ENCODE measurements around the gene SHLD1.
A peak's percentile ranks its signal among the peaks of the same experiment; 100 is the strongest.
"Not testable (repeated sequence)": the region's sequence is repeated elsewhere in the genome, so short reads cannot be mapped to it uniquely, and the experiment has no call there.

The SHLD1 gene

DNA sequence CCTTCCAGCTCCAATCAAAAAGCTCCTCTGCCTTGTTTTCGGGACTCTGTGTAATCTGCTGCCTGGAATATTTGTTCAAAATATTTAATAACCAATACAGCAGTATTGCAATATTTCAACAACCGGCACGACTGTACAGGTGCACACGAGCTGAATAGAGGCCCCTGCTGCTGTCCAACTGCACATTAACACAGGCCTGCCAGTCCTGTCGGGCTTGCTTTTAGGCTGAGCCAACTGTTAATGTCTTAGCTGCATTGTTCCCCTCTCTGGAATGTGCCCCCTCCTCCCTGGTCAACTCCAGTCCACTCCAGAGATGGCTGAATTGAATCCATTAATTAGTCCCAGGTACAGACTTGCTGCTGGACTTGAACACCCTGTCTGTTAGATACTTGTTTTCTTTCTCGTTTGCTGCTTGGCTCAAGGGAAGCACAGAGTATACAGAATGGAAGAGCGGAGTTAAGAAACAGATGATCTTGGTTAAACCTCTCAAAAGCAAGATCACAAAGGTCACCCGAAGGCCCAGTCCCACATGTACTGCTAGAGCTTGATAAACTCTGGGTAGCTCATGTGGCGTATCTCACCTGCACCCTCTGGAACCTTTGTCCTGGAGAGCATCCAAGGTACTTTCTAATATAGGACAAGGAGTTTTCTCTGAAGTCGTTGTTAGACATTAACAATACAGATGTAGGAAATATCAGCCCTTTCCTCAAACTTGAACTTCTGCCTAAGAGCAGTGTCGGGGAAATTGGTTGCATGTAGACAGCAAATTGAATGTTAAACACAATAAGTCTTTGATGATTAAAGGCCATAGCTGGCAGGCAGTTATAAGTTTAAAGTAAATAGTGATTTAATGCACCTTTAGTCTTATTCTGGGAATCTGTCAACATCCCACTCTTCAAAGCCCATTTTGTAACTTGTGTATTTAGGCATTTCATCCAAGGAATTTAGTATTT, 31.9 kb downstream of the SHLD1 start:
- no peak for DNase-seq

DNA sequence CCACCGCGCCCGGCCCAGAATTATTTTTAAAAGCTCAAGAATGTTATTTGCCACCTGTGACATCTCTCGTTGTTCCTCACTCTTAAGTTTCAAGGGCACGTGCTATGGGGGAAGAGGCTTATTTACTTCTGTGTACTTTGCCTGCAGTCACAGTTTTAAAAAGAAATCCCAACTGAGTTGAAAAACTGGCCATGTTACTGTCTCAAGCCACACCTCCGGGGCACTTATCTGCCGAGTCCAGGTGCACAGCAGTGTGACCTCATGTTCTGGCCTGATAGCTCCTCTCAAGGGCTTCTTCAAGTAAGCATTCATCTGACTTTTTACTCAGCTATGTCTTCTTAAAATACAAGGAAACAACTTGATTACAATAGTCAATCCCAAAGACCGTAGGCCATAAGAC, 34.5 kb downstream of the SHLD1 start:
- DNase-seq: no peak

DNA sequence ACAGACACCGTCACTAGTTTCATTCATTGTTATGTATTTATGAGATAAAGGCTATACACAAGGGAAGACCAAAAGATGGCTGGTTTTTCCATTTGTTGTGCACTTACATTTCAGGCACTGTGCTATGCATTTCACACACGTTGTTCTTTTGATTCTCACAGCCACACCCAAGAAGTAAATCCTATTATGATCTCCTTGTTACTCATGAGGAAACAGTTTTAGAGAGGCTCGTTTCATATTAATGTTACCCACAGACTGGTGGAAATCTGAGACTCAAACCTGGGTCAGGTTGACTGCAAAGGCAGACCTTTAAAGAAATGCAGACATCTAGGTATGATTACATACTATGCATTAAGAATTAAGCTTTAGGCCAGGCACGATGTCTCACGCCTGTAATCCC, 34.9 kb downstream of the SHLD1 start:
- DNase-seq: no peak

DNA sequence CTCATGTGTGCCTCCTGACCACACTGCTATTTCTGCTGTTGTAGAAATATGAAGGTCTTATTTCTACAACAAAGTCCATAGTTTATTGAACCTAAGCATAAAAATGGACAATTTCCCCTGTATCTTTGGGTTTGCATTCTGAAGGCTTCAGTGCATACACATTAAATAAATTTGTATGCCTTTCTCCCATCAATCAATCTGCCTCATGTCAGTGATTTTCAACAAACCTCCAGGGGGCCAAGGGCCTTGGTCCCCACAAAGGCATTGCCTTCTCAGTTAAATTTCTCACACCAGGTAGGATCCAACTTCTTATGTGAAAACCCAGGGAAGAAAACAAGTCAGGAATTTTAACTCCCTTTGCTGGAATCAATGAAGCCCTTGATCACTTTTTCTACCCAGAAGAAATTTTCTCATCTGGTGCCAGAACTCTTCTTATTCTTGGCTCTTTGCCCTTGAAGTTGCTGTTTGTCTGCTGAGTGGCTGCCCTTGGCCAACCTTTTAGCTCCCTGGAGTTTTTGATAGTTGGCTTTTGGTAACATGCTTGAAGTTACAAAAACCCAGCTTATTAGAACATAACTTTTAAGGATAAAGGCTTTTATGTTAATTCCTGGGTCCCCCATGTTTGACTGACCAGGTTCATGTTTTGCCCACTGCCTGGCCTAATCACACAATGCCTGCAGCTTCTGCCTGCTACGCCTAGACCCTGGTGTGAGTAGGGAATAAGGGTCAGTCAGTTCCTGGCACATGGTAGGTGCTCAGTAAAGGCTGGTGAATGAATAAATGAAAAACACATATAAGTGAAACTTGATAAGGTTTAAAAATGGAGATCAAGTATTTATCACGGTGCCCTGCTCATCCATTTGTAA, 37.0 kb downstream of the SHLD1 start:
- no peak for DNase-seq

DNA sequence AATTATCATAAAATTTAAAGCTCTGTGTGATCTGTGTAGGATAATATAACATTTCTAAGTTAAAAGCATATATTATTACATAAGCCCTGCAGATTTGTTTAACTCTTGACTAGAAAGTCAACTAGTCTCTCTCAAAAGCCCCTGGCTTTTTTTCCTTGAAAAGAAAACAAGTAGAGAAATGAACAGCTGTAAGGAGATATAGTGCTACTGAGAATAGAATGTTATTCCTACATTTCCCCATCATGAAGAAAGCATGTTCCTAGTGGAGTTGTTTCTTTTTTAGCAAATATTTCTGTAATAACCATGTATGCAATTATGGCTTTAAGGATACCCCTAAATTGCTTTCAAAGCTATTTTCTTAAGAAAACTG, 37.6 kb downstream of the SHLD1 start:
- no peak for DNase-seq

DNA sequence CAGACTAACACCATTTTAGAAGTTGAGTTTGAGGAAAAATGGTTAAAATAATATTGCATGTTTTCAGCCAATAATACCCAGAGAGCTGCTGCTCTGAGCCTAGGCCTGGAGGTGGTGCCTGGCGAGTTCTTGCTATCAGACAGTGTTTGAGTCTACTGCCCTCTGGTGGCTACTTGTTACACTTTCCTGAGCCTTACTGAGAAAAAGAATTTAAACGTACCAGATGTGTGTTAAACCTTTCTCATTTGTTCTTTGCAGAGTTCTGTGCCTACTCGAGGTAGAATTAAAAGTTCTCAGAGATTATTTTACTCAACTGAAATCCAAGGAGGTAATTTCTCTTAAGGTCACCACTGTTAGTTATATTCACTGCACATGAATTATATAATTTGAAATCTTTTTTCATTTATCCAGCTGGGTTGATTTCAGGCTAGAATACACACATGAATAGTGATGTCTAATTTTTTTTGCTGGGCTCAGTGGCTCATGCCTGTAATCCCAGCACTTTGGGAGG, 38.2 kb downstream of the SHLD1 start:
- peak; percentile 71 for DNase-seq

DNA sequence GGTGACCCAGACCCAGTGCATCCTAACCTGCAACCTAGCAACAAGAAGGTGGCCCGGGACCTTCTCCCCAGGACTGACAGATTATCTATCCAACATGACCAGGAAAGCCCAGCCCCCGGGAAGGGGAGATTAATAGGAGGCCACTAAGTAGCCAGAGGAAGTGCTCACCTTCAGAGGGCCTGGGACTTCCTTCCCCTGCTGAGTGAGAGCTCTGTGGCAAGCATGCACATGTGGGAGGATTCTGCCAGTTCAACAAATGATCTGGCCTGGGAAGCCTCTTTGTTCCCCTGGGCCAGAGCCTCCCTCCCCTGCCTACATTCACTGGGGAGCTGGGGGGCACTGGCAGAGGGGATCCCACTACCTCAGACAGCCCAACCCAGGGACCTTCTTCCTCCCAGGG, 39.6 kb downstream of the SHLD1 start:
- DNase-seq: no peak

DNA sequence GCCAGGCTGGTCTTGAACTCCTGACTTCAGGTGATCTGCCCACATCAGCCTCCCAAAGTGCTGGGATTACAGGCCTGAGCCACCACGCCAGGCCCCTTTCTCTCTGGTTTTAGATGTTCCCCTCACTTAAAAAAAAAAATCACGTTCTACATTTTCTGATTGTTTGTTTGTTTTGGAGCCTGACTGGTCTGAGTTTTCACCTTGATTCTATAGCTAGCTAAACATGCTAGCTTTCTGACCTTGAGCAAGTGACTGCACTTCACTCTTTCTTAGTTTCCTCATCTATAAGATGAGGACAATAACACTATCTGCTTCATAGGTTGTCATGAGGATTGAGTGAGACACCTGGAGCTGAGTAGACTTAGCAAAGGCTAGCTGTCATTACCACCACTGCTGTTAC, 43.7 kb downstream of the SHLD1 start:
- DNase-seq: no peak

DNA sequence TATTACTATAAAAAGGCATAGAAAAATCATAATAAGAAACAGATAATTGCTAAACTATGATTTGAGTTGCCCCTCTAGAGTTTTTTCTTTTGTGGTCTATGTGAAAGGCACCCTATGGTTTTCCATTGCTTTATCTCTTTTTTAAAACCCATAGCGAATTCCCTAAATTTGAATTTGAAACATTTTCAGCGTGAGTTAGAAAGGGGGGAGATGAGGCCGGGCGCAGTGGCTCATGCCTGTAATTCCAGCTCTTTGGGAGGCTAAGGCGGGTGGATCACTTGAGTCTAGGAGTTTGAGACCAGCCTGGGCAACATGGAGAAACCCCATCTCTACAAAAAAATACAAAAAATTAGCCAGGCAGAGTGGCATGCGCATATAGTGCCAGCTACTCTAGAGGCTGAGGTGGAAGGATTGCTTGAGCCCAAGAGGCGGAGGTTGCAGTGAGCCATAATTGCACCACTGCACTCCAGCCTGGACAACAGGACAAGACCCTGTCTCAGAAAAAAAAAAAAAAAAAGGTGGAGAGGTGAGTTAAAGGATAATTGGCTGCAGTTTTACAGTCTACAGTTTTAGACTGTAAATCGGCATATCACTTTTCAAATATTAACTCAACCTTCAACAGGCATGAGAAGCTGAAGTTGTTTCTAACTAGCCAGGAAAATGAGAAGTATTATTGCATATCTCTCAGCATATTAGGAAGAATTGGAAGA, 46.3 kb downstream of the SHLD1 start:
- no peak for DNase-seq

DNA sequence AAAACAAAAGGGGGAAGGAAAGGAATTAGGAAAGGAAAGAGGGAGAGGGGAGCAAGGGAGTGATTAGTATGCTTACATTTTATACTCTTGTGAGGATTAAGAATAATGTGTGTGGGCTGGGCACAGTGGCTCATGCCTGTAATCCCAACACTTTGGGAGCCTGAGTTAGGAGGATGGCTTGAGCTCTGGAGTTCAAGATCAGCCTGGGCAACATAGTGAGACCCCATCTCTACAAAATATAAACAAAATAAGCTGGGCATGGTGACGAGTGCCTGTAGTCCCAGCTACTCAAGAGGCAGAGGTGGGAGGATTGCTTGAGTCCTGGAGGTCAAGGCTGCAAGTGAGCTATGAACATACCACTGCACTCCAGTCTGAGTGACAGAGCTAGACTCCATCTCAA, 47.0 kb downstream of the SHLD1 start:
- no peak for DNase-seq

DNA sequence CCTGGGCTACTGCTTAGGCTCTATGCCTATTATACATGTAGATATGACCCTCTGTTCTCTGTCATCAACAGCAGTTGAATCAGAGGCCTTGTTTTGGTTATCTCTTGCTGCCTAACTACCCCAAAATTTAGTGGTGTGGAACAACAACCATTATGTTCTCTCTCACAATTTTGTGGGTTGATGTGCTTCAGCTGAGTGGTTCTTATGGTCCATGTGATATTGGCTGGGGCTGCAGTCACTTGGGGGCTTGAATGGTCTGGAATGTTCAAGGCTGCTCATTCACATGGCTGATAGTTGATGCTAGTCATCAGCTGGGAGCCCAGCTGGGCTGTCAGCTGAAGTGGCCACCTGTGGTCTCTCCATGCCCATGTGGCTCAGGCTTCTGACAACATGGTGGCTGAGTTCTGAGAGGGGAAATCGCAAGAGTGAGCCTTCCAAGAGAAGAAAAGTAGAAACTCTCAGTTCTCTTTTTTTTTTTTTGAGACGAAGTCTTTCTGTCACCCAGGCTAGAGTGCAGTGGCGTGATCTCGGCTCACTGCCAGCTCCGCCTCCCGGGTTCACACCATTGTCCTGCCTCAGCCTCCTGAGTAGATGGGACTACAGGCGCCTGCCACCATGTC, 47.8 kb downstream of the SHLD1 start:
- DNase-seq: no peak

DNA sequence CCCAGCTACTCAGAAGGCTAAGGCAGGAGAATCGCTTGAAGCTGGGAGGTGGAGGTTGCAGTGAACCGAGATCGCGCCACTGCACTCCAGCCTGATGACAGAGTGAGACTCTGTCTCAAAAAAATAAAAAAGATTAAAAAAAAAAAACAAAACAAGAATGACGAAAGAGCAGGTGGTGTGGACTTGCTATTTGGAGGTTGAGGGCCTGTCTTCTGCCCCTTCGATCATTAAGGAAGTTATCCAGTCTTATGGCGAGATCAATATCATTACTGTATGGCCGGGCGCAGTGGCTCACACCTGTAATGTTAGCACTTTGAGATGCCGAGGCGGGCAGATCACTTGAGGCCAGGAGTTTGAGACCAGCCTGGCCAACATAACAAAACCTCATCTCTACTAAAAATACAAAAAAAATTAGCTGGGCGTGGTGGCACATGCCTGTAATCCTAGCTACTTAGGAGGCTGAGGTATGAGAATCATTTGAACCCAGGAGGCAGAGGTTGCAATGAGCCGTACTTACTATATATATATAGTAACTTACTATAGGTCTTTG, 53.6 kb downstream of the SHLD1 start:
- not testable (repeated sequence) for DNase-seq

DNA sequence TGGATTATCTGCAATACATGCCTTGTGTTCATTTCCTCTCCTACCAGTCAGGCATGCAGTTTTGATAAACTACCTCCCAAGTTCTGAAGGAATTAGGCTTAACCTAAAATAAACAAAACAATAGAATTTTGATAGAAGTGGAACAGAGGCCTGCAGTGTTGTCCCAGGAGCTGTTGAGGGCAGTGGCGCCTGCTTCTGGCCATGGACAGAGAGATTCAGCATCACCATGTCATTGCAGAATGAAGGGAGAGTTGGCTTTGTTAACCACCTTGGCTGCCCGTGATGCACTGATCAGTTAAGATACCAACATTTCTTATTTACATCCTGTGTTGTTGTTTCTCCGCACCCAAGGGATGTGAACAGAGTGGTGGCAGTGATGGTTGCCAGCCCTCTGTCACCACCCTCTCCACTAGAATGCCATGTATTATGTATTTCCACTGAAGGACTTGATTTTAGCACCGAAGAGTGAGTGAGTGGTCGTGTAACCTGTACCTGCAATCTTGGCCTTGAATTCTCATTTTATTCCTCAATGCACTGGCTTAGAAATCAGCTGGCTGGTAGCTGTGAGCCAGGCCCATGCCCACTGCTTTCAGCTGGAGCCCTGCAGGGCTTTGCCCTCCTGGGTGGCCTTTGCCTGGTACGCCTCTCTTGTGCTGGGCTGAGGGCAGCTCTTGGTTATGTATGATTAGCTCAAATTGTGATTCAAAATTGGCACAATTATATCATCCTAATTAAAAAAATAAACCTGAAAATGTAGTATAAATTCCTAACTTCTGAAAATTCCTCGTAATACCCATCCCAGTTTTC, 56.5 kb downstream of the SHLD1 start:
- no peak for DNase-seq

DNA sequence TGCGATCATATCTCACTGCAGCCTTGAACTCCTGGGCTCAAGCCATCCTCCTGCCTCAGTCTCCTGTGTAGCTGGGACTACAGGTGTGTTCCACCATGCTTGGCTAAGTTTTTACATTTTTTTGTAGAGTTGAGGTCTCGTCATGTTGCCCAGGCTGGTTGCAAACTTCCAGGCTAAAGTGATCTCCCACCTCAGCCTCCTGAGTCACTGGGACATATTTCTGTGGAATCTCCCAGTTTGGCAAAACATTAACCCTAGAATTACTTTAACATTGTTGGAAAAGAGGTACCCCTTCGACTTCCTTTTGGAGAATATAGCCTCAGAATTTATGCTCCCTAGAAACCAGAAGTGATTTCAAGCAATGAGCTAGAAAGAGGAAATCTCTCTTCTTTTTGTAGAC, 57.2 kb downstream of the SHLD1 start:
- no peak for DNase-seq

DNA sequence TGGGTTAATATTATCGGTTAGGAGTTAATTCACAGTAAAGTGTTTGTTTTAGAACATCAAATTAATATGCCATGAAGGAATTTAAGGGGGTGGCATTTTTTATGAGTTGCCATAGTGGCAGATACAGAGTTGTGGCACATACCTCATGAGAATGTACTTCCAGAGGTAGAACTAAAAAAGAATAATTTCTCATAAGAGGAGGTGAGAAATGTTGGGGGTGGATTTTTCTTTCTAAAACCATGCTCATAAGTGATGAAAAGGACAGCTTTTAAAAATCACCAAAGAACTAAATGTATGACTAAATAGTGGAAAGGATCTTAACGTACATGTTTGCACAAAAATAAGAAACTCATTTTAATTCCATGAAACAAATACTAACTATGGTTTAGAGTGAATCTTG, 58.7 kb downstream of the SHLD1 start:
- no peak for DNase-seq

DNA sequence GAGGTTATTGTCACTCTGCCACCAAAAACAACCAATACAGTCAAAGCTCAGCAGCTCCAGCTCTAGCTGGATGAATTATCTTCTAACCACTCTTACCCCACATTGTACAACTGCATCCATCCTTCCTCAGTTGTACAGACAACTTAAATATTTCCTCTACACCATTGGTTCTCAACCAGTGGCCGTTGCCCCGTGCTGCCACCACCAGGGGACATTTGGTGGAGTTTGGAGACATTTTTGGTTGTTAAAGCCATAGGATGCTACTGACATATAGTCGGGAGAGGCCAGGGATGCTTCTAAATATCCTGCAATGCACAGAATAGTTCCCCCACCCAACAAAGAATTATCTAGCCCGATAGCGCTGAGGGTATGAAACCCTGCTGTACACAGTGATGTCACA, 59.3 kb downstream of the SHLD1 start:
- no peak for DNase-seq

DNA sequence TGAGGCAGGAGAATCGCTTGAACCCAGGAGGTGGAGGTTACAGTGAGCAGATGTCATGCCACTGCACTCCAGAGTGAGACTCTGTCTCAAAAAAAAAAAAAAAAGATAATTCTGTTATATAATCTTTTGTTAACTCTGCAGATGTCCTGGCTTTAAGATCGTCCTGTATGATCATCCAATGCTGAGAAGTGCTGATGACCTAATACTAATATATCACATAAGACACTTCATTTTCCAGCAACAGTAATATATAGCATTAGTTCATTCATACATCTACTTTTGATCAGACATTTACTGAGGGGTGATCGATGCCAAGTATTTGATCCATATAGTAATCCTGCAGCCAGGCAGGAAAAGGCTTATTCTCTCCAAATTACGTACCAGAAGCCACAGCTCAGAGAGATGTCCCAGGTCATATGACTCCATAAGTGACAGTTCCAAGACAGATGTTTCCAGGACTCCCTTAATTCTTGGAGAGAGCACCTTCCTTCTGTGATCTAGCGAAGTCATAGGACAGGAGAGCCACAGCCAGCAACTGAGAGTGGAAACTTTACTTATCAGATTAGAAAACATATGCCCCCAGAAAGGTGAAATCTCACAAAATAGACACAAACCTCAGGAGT, 60.7 kb downstream of the SHLD1 start:
- DNase-seq: no peak

DNA sequence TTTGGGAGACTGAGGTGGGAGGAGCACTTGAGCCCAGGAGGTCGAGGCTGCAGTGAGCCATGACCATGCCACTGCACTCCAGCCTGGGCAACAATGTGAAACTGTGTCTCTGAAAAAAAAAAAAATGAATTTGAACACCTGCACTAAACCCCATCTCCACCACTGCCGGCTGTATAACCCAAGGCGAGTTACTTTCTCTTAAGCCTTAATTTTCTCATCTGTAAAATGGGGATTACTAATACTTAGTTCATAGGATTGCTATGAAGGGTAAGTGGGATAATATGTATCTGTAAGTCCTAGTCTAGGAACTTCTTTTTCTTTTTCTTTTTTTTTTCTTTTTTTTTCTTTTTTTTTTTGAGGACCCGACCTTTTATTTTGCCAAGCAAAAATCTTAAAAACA, 61.5 kb downstream of the SHLD1 start:
- DNase-seq: no peak

DNA sequence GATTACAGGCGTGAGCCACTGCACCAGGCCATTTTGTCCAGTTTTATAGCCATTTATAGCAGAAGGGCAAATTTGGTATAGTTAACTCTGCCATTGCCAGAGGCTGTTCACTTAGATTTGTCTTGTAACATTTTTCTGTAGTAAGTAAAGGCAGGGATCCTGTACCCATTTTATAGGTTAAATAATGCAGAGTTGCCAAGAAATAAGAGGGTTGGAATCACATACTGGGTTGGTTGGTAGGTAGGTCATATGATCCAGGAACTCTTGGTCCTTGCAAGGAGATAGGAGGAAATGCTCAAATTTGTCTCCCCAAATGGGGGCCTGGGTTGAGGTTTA, 68.1 kb downstream of the SHLD1 start:
- no peak for DNase-seq

DNA sequence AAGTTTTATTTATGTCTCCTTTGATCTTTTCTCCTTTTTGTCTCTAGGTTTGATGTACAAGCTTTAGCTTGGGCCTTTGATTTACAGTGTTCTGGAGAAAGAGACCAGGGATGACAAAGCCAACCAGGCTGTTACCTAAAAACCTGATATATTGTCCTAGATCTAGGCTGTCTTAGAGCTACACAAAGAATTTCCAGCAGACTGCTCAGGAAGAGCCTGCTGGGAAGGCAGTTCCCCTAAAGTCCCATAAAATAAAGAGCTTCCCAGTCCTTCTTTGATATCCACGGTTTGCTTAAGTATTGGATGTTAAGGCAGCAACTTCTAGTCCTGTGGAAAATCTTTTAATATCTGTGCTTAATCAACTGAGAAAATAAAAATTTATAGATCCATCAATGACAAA, 70.5 kb downstream of the SHLD1 start:
- no peak for DNase-seq

DNA sequence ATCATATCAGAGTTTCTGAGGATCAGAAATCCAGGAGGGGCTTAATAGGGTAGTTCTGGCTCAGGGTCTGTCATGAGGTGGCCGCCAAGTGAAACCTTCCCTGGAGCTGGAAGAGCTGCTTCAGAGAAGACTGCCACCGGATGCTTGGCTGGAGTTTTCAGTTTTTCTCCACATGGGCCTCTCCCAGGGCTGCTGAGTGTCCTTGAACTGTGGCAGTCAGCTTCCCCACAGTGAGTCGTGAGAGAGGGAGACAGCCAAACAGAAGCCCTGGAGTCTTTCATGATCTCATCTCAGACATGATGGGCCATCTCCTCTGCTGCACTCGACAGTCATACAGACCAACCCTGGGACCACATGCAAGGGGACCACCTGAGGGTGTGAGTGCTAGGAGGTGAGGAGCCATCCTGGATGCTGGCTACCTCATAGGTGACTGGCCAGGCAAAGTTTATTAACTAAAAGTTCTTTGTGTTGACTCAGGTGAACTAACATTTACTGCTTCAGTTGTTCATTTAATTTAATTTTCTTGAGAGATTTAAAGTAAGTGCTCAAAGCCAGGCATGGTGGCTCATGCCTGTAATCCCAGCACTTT, 71.5 kb downstream of the SHLD1 start:
- no peak for DNase-seq
